MM.1S (cell line): ENCODE results near the gene CASP8.

ENCODE experiments used
- CTCF ChIP-seq: fragments of 300-600 bp; sonication (generic); IDR thresholded peaks from 2 replicates; pipeline ENCODE4 v1.5.1; 2016; ENCODE audit warnings: antibody characterized with exemption, low read length, mixed read lengths
- EZH2 ChIP-seq: fragments of 300-600 bp; sonication (generic); optimal IDR thresholded peaks from 2 replicates; pipeline ENCODE3; 2017; ENCODE audit warnings: low read depth, mild to moderate bottlenecking, antibody characterized with exemption, low read length, mixed read lengths
- EZH2phosphoT487 ChIP-seq: fragments of 300-600 bp; sonication (generic); IDR thresholded peaks from 2 replicates; pipeline ENCODE4 v1.6.1; 2018; ENCODE audit warnings: antibody characterized with exemption, low read length

GRCh38 chr2:201320701-201321100 is 60.4 kb downstream of the CASP8 start:
- TF ChIP-seq CTCF (no peak), EZH2 (no peak), EZH2phosphoT487 (no peak)
